Cardiac fibroblast (primary cell): Measurements from ENCODE around the gene ECPAS.
"Not testable (repeated sequence)": the region's sequence is repeated elsewhere in the genome, so short reads cannot be mapped to it uniquely, and the experiment has no call there.

Experiments
- DNase-seq, 2 donors: peaks; one replicate each; pipeline versions ENCODE4 v3.0.0 to v3.0.0-alpha.2; 2010; ENCODE audit warnings: low read depth in 2 of 2
- H3K4me3 ChIP-seq, 2 donors: replicated peaks in 1 of 2; 1 replicate in 1 of 2; 2 replicates in 1 of 2; pipeline ENCODE4 v1.5.1; 2011; ENCODE audit warnings: low read depth in 2 of 2, low read length in 2 of 2, mild to moderate bottlenecking in 2 of 2, moderate library complexity in 1 of 2
- CTCF ChIP-seq: IDR thresholded peaks from one replicate; pipeline ENCODE4 v1.5.1; 2011; ENCODE audit warnings: low read depth, mild to moderate bottlenecking, low read length, inconsistent platforms

Gene ECPAS

GRCh38 chr9:111423389-111423788 lies 60.8 kb downstream of the ECPAS start:
- H3K4me3 ChIP-seq: no peak overlapping the region
- TF ChIP-seq CTCF: no peak
- no peak for DNase-seq

GRCh38 chr9:111414406-111414805 lies 69.8 kb downstream of the ECPAS start:
- no peak overlapping the region for H3K4me3 ChIP-seq
- no peak for TF ChIP-seq CTCF
- DNase-seq: no peak

- DNase-seq: no peak
- no peak overlapping the region for H3K4me3 ChIP-seq
- TF ChIP-seq CTCF: no peak
Measured at GRCh38 chr9:111413996-111414395, 70.2 kb downstream of the ECPAS start.

GRCh38 chr9:111412280-111412679 lies 71.9 kb downstream of the ECPAS start:
- no peak for TF ChIP-seq CTCF
- H3K4me3 ChIP-seq: no peak overlapping the region
- peak in 1 of 2 donors; percentile 6 for DNase-seq

- no peak for DNase-seq
- no peak overlapping the region for H3K4me3 ChIP-seq
- TF ChIP-seq CTCF: no peak
Measured at GRCh38 chr9:111411266-111411665, 72.9 kb downstream of the ECPAS start.

GRCh38 chr9:111407813-111408212 lies 76.4 kb downstream of the ECPAS start:
- H3K4me3 ChIP-seq: no peak overlapping the region
- no peak for TF ChIP-seq CTCF
- no peak for DNase-seq

- no peak overlapping the region for H3K4me3 ChIP-seq
- TF ChIP-seq CTCF: no peak
- DNase-seq: no peak
Measured at GRCh38 chr9:111405701-111406100, 78.5 kb downstream of the ECPAS start.

GRCh38 chr9:111401486-111401885 lies 82.7 kb downstream of the ECPAS start:
- H3K4me3 ChIP-seq, DNase-seq: not testable (repeated sequence)
